ENCODE data around the gene SGPP1. TPM values are rescaled to one million over a fixed set of nuclear protein-coding genes. Genes with fewer than 3 reads are reported as not detected.
"Not testable (repeated sequence)": the region's sequence is repeated elsewhere in the genome, so short reads cannot be mapped to it uniquely, and the experiment has no call there.

SGPP1 gene
- total and polyA plus RNA-seq, 4 donors = 6.1 to 17.5 (median 12.4) TPM

DNA sequence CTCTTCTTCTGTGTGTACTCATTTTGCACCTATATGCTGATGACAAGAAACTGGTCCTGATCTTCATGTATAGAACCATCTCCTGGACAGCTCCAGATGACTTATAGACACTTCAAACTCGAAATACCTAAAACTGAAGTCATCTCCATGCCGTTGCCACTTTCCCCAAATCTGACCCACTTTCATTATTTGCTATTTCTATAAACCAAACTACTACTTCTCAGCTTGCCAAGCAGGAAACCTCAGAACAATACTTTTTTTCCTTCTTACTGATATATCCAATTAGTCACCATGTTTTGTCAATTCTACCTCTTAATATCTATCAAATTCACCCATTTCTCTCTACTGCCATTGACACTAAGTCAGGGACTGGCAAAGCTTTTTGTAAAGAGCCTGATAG lies 14.8 kb downstream of the SGPP1 start:
- no peak for DNase-seq
- Histone ChIP-seq H3K4me1 (ENCODE audit: control insufficient read depth in 1 of 2, insufficient read depth in 2 of 2, low read length in 2 of 2) (no peaks in the 10 kb centered on the region), H3K36me3 (ENCODE audit: control insufficient read depth in 1 of 2, insufficient read depth in 2 of 2, low read length in 1 of 2) (peaks cover 0 to 3% of the 10 kb centered on the region in 2 donors), H3K4me3 (ENCODE audit: low read length in 2 of 2) (no peak overlapping the region), H3K27ac (ENCODE audit: low read depth in 1 of 2, low read length in 2 of 2) (no peak overlapping the region), H3K9me3 (ENCODE audit: control insufficient read depth, low read length) (peaks cover 1% of the 10 kb centered on the region), H3K27me3 (ENCODE audit: control insufficient read depth in 1 of 2, insufficient read depth in 2 of 2, low read length in 1 of 2) (no peaks in the 10 kb centered on the region)
- intact Hi-C loops (cut with DNase I) = no loop called here
- ATAC-seq (ENCODE audit: low FRiP score) = no peak
- 89 to 93% methylated on average over 2 of the region's 2 CpGs for WGBS, 2 donors

DNA sequence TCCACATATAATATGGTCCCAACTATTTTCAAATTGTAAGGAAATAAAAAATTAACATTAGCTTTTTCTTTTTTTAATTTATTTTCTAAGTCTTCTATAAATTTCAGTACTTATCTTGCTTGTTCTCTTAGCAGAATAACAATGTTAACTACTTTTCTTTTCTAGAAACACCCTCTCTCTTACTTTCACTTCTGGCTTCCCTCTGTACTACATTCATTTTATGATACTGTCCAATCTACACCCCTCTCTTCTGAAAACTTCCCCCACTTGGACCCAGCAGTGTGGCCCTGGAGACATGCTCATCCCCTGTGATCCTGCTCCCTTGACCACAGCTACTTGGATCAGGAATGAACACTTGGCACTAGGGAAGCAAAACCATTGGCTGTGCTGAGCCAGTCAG lies 15.7 kb downstream of the SGPP1 start:
- H3K4me3 ChIP-seq (ENCODE audit: low read length in 2 of 2) = no peak overlapping the region

GRCh38 chr14:63710497-63710896 lies 17.4 kb downstream of the SGPP1 start:
- intact Hi-C loops (cut with DNase I) = no loop called here
- Histone ChIP-seq H3K36me3 (ENCODE audit: control insufficient read depth in 1 of 2, insufficient read depth in 2 of 2, low read length in 1 of 2) (peaks cover 0 to 1% of the 10 kb centered on the region in 2 donors), H3K27ac (ENCODE audit: low read depth in 1 of 2, low read length in 2 of 2) (no peak overlapping the region), H3K9me3 (ENCODE audit: control insufficient read depth, low read length) (peaks cover 1% of the 10 kb centered on the region), H3K27me3 (ENCODE audit: control insufficient read depth in 1 of 2, insufficient read depth in 2 of 2, low read length in 1 of 2) (no peaks in the 10 kb centered on the region), H3K4me1 (ENCODE audit: control insufficient read depth in 1 of 2, insufficient read depth in 2 of 2, low read length in 2 of 2) (no peaks in the 10 kb centered on the region), H3K4me3 (ENCODE audit: low read length in 2 of 2) (no peak overlapping the region)
- no peak for DNase-seq
- 97% methylated on average over 4 of the region's 4 CpGs for WGBS, 2 donors
- ATAC-seq (ENCODE audit: low FRiP score) = no peak

More for the DNA sequence above, 15.7 kb downstream of the SGPP1 start:
- peaks cover 0 to 3% of the 10 kb centered on the region in 2 donors for H3K36me3 ChIP-seq (ENCODE audit: control insufficient read depth in 1 of 2, insufficient read depth in 2 of 2, low read length in 1 of 2)
- intact Hi-C loops (cut with DNase I) = no loop called here
- H3K27me3 ChIP-seq (ENCODE audit: control insufficient read depth in 1 of 2, insufficient read depth in 2 of 2, low read length in 1 of 2) = no peaks in the 10 kb centered on the region
- H3K9me3 ChIP-seq (ENCODE audit: control insufficient read depth, low read length) = peaks cover 1% of the 10 kb centered on the region
- H3K4me1 ChIP-seq (ENCODE audit: control insufficient read depth in 1 of 2, insufficient read depth in 2 of 2, low read length in 2 of 2) = no peaks in the 10 kb centered on the region
- no peak overlapping the region for H3K27ac ChIP-seq (ENCODE audit: low read depth in 1 of 2, low read length in 2 of 2)
- ATAC-seq (ENCODE audit: low FRiP score) (no peak), DNase-seq (no peak)

GRCh38 chr14:63709589-63709988 lies 18.3 kb downstream of the SGPP1 start:
- H3K4me1 ChIP-seq (ENCODE audit: control insufficient read depth in 1 of 2, insufficient read depth in 2 of 2, low read length in 2 of 2) = no peaks in the 10 kb centered on the region
- H3K36me3 ChIP-seq (ENCODE audit: control insufficient read depth in 1 of 2, insufficient read depth in 2 of 2, low read length in 1 of 2) = no peaks in the 10 kb centered on the region
- H3K27ac ChIP-seq (ENCODE audit: low read depth in 1 of 2, low read length in 2 of 2) = no peak overlapping the region
- ATAC-seq (ENCODE audit: low FRiP score) = no peak
- H3K27me3 ChIP-seq (ENCODE audit: control insufficient read depth in 1 of 2, insufficient read depth in 2 of 2, low read length in 1 of 2) = no peaks in the 10 kb centered on the region
- no peak for DNase-seq
- no peak overlapping the region for H3K4me3 ChIP-seq (ENCODE audit: low read length in 2 of 2)
- intact Hi-C loops (cut with DNase I) = no loop called here
- WGBS, 2 donors = 69 to 70% methylated on average over 2 of the region's 2 CpGs
- H3K9me3 ChIP-seq (ENCODE audit: control insufficient read depth, low read length) = peaks cover 1% of the 10 kb centered on the region

DNA sequence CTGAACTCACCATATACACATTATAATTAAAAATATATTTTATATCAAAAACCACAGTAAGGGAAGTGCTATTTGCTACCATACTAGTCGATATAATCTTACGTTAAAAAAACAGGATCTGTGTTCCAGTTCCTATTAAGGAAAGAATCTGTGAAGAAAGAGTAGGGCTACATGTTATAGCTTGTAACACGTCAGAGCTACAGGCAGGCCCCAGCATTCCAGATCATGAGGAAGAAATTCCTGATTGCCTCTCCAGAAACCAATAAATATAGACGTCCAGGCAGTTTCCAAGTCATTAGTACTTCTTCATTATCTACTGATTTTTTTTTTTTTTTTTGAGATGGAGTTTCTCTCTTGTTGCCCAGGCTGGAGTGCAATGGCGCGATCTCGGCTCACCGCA lies 20.6 kb downstream of the SGPP1 start:
- intact Hi-C loops (cut with DNase I) = no loop called here
- H3K27me3 ChIP-seq (ENCODE audit: control insufficient read depth in 1 of 2, insufficient read depth in 2 of 2, low read length in 1 of 2) = no peaks in the 10 kb centered on the region
- no peak overlapping the region for H3K4me3 ChIP-seq (ENCODE audit: low read length in 2 of 2)
- WGBS, 2 donors = 92 to 95% methylated on average over 8 of the region's 8 CpGs
- no peaks in the 10 kb centered on the region for H3K4me1 ChIP-seq (ENCODE audit: control insufficient read depth in 1 of 2, insufficient read depth in 2 of 2, low read length in 2 of 2)
- no peaks in the 10 kb centered on the region for H3K36me3 ChIP-seq (ENCODE audit: control insufficient read depth in 1 of 2, insufficient read depth in 2 of 2, low read length in 1 of 2)
- ATAC-seq (ENCODE audit: low FRiP score) (no peak), DNase-seq (no peak)
- H3K27ac ChIP-seq (ENCODE audit: low read depth in 1 of 2, low read length in 2 of 2) = no peak overlapping the region
- H3K9me3 ChIP-seq (ENCODE audit: control insufficient read depth, low read length) = no peaks in the 10 kb centered on the region

DNA sequence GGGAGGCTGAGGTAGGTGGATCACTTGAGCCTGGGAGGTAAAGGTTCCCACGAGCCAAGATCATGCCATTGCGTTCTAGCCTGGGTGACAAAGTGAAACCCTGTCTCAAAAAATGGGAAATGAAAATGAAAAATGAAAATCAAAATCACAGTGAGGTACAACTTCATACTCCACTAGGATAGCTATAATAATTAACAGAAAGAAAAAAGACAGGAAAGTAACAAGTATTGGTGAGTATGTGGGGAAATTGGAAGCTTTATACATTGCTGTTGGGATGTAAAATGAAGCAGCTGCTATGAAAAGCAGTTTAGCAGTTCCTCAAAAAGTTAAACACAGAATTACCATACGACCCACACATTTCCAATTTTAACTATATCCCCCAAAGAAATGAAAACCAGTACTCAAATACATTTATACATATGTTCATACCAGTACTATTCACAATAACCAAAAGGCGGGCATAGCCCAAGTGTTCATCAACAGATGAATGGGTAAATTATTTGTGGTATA lies 22.2 kb downstream of the SGPP1 start:
- Histone ChIP-seq H3K27me3 (ENCODE audit: control insufficient read depth in 1 of 2, insufficient read depth in 2 of 2, low read length in 1 of 2) (no peaks in the 10 kb centered on the region), H3K4me3 (ENCODE audit: low read length in 2 of 2) (no peak overlapping the region), H3K36me3 (ENCODE audit: control insufficient read depth in 1 of 2, insufficient read depth in 2 of 2, low read length in 1 of 2) (no peaks in the 10 kb centered on the region), H3K9me3 (ENCODE audit: control insufficient read depth, low read length) (no peaks in the 10 kb centered on the region), H3K4me1 (ENCODE audit: control insufficient read depth in 1 of 2, insufficient read depth in 2 of 2, low read length in 2 of 2) (peaks cover 0 to 2% of the 10 kb centered on the region in 2 donors), H3K27ac (ENCODE audit: low read depth in 1 of 2, low read length in 2 of 2) (no peak overlapping the region)
- DNase-seq (no peak), ATAC-seq (ENCODE audit: low FRiP score) (no peak)
- 90 to 91% methylated on average over 4 of the region's 4 CpGs for WGBS, 2 donors
- intact Hi-C loops (cut with DNase I) = no loop called here

DNA sequence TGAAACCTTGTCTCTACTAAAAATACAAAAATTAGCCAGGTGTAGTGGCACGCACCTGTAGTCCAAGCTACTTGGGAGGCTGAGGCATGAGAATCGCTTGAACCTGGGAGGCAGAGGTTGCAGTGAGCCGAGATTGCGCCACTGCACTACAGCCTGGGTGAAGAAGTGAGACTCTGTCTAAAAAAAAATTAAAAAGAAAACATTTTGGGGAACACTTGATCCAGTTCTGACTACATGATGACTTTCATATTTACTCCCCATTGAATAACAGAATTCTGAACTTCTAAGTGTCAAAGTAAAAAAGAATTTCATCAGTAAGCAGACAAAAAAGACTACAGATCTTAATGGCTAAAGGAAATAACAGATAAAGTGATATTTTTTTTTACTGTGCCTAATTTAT lies 25.3 kb downstream of the SGPP1 start:
- intact Hi-C loops (cut with DNase I); H3K9me3 ChIP-seq (ENCODE audit: control insufficient read depth, low read length); H3K36me3 ChIP-seq (ENCODE audit: control insufficient read depth in 1 of 2, insufficient read depth in 2 of 2, low read length in 1 of 2); DNase-seq; H3K27ac ChIP-seq (ENCODE audit: low read depth in 1 of 2, low read length in 2 of 2); H3K27me3 ChIP-seq (ENCODE audit: control insufficient read depth in 1 of 2, insufficient read depth in 2 of 2, low read length in 1 of 2); H3K4me1 ChIP-seq (ENCODE audit: control insufficient read depth in 1 of 2, insufficient read depth in 2 of 2, low read length in 2 of 2); ATAC-seq (ENCODE audit: low FRiP score); H3K4me3 ChIP-seq (ENCODE audit: low read length in 2 of 2): not testable (repeated sequence)
- WGBS, 2 donors = 98% methylated on average over 4 of the region's 4 CpGs

DNA sequence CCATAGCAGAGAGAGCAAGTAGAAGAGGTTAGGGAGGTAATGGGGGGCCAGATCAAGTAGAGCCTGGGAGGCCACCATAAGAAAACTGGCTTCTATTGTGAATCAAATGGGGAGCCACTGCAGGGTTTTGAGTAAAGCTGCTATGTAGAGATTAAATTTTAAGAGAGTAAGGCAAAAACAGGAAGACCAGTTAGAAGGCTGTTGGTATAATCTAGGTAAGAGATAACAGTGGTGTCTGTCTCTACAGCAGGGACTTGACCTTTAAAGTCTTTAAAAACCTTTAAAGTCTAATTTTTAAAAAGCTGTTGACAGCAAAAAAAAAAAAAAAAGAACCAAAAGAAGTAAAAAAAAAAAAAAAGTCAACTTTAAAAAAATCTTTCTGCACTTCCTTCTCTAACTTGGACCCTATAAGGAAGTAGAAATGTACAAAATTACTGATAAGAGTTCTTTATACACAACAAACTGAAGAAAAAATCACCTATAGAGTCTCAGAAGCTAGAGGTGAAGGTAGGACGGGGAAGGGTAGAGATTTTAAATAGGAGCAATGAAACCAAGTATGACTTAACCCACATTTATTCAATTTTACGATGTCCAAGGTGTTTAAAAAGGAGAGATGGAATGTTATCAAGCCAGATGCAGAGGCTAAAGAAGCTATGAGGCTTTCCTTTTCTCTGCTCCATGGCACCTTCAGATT lies 26.1 kb downstream of the SGPP1 start:
- DNase-seq (no peak), ATAC-seq (ENCODE audit: low FRiP score) (no peak)
- intact Hi-C loops (cut with DNase I) = no loop called here
- Histone ChIP-seq H3K4me3 (ENCODE audit: low read length in 2 of 2) (no peak overlapping the region), H3K36me3 (ENCODE audit: control insufficient read depth in 1 of 2, insufficient read depth in 2 of 2, low read length in 1 of 2) (no peaks in the 10 kb centered on the region), H3K27me3 (ENCODE audit: control insufficient read depth in 1 of 2, insufficient read depth in 2 of 2, low read length in 1 of 2) (no peaks in the 10 kb centered on the region), H3K27ac (ENCODE audit: low read depth in 1 of 2, low read length in 2 of 2) (no peak overlapping the region), H3K4me1 (ENCODE audit: control insufficient read depth in 1 of 2, insufficient read depth in 2 of 2, low read length in 2 of 2) (peaks cover 0 to 2% of the 10 kb centered on the region in 2 donors), H3K9me3 (ENCODE audit: control insufficient read depth, low read length) (no peaks in the 10 kb centered on the region)
- 95 to 97% methylated on average over 2 of the region's 2 CpGs for WGBS, 2 donors

DNA sequence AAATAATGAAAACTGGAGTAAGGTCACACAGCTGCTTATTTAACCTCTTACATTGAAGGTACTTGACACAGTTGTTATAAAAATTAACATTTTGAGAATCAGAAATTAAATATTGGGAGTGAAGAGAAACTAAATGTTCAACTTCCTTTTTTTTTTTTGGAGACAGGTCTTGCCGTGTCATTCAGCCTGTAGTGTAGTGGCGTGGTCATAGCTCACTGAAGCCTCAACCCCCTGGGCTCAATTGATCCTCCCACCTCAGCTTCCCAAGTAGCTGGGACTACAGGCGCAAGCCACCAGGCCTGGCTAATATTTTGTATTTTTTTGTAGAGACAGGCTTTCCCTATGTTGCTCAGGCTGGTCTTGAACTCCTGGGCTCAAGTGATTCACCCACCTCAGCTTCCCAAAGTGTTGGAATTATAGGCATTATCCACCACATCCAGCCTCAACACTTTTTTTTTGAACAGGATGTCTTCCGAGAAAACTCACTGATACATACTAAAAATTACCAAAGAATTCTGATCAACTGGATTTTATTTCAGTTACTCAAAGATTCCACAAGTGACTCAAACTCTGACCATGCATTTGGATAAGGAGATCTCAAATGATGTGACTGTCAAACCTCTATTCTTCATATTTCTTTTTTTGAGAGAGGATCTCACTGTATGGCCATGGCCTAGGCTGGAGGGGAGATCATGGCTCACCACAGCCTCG lies 35.4 kb downstream of the SGPP1 start:
- ATAC-seq (ENCODE audit: low FRiP score) = no peak
- no peaks in the 10 kb centered on the region for H3K4me1 ChIP-seq (ENCODE audit: control insufficient read depth in 1 of 2, insufficient read depth in 2 of 2, low read length in 2 of 2)
- 91 to 94% methylated on average over 5 of the region's 5 CpGs for WGBS, 2 donors
- no peak overlapping the region for H3K4me3 ChIP-seq (ENCODE audit: low read length in 2 of 2)
- intact Hi-C loops (cut with DNase I) = no loop called here
- no peaks in the 10 kb centered on the region for H3K36me3 ChIP-seq (ENCODE audit: control insufficient read depth in 1 of 2, insufficient read depth in 2 of 2, low read length in 1 of 2)
- no peaks in the 10 kb centered on the region for H3K27me3 ChIP-seq (ENCODE audit: control insufficient read depth in 1 of 2, insufficient read depth in 2 of 2, low read length in 1 of 2)
- no peak overlapping the region for H3K27ac ChIP-seq (ENCODE audit: low read depth in 1 of 2, low read length in 2 of 2)
- DNase-seq = no peak
- H3K9me3 ChIP-seq (ENCODE audit: control insufficient read depth, low read length) = no peaks in the 10 kb centered on the region

Measured in aorta (tissue), 5 donors.